ENCODE measurements around the gene APAF1.
"Not testable (repeated sequence)": the region's sequence is repeated elsewhere in the genome, so short reads cannot be mapped to it uniquely, and the experiment has no call there.

APAF1 gene

GRCh38 chr12:98644712-98645571 lies at the start of gene APAF1, which contains the start of gene IKBIP:
Gene APAF1, plus strand, starts transcription at chr12:98645290. Its CDS starts 3,070 bp downstream, at chr12:98648360.
Gene IKBIP, minus strand, starts transcription at chr12:98644788. Its CDS starts 87 bp downstream, at chr12:98644701.
- H3K9me3 ChIP-seq (ENCODE audit: control insufficient read depth, insufficient read depth, low read length), result no peaks in the 10 kb centered on the region
- peaks cover 17% of the 10 kb centered on the region for H3K36me3 ChIP-seq (ENCODE audit: control insufficient read depth, insufficient read depth, low read length)
- 0 out of 2 replicates have a peak, but pooled peaks cover 3% of the 10 kb centered on the region for H3K4me1 ChIP-seq (ENCODE audit: control insufficient read depth, insufficient read depth, low read length)
- H3K9ac ChIP-seq (ENCODE audit: low read depth, low read length), result peak within 1 kb of the TSS; percentile 72
- H3K27me3 ChIP-seq (ENCODE audit: control insufficient read depth, insufficient read depth, low read length), result no peaks in the 10 kb centered on the region
- peak within 1 kb of the TSS; percentile 96 for H3K4me3 ChIP-seq (ENCODE audit: low read depth, low read length)
- H3K27ac ChIP-seq (ENCODE audit: low read depth, low read length), result peak within 1 kb of the TSS; percentile 97

GRCh38 chr12:98597313-98597712 lies 47.8 kb upstream of the APAF1 start:
- not testable (repeated sequence) for H3K4me1 ChIP-seq (ENCODE audit: control insufficient read depth, insufficient read depth, low read length); H3K9ac ChIP-seq (ENCODE audit: low read depth, low read length); H3K4me3 ChIP-seq (ENCODE audit: low read depth, low read length); H3K9me3 ChIP-seq (ENCODE audit: control insufficient read depth, insufficient read depth, low read length); H3K27ac ChIP-seq (ENCODE audit: low read depth, low read length); H3K27me3 ChIP-seq (ENCODE audit: control insufficient read depth, insufficient read depth, low read length)
- H3K36me3 ChIP-seq (ENCODE audit: control insufficient read depth, insufficient read depth, low read length), result peaks cover 72% of the 10 kb centered on the region

GRCh38 chr12:98601924-98602323 lies 43.2 kb upstream of the APAF1 start:
- H3K4me3 ChIP-seq (ENCODE audit: low read depth, low read length), result no peak overlapping the region
- H3K9me3 ChIP-seq (ENCODE audit: control insufficient read depth, insufficient read depth, low read length), result no peaks in the 10 kb centered on the region
- no peaks in the 10 kb centered on the region for H3K4me1 ChIP-seq (ENCODE audit: control insufficient read depth, insufficient read depth, low read length)
- no peak overlapping the region for H3K9ac ChIP-seq (ENCODE audit: low read depth, low read length)
- H3K27me3 ChIP-seq (ENCODE audit: control insufficient read depth, insufficient read depth, low read length), result no peaks in the 10 kb centered on the region
- peaks cover 75% of the 10 kb centered on the region for H3K36me3 ChIP-seq (ENCODE audit: control insufficient read depth, insufficient read depth, low read length)
- H3K27ac ChIP-seq (ENCODE audit: low read depth, low read length), result no peak overlapping the region

- peaks cover 30% of the 10 kb centered on the region for H3K36me3 ChIP-seq (ENCODE audit: control insufficient read depth, insufficient read depth, low read length)
- H3K27me3 ChIP-seq (ENCODE audit: control insufficient read depth, insufficient read depth, low read length), result no peaks in the 10 kb centered on the region
- no peak overlapping the region for H3K9ac ChIP-seq (ENCODE audit: low read depth, low read length)
- H3K27ac ChIP-seq (ENCODE audit: low read depth, low read length), result no peak overlapping the region
- H3K4me1 ChIP-seq (ENCODE audit: control insufficient read depth, insufficient read depth, low read length), result no peaks in the 10 kb centered on the region
- H3K4me3 ChIP-seq (ENCODE audit: low read depth, low read length), result no peak overlapping the region
- no peaks in the 10 kb centered on the region for H3K9me3 ChIP-seq (ENCODE audit: control insufficient read depth, insufficient read depth, low read length)
Observed at GRCh38 chr12:98606359-98606988, 38.6 kb upstream of the APAF1 start.

GRCh38 chr12:98610596-98610995 lies 34.5 kb upstream of the APAF1 start:
- Histone ChIP-seq H3K9ac (ENCODE audit: low read depth, low read length) (no peak overlapping the region), H3K4me3 (ENCODE audit: low read depth, low read length) (no peak overlapping the region), H3K4me1 (ENCODE audit: control insufficient read depth, insufficient read depth, low read length) (no peaks in the 10 kb centered on the region), H3K27me3 (ENCODE audit: control insufficient read depth, insufficient read depth, low read length) (no peaks in the 10 kb centered on the region), H3K27ac (ENCODE audit: low read depth, low read length) (no peak overlapping the region), H3K36me3 (ENCODE audit: control insufficient read depth, insufficient read depth, low read length) (no peaks in the 10 kb centered on the region), H3K9me3 (ENCODE audit: control insufficient read depth, insufficient read depth, low read length) (no peaks in the 10 kb centered on the region)

- no peaks in the 10 kb centered on the region for H3K36me3 ChIP-seq (ENCODE audit: control insufficient read depth, insufficient read depth, low read length)
- no peaks in the 10 kb centered on the region for H3K4me1 ChIP-seq (ENCODE audit: control insufficient read depth, insufficient read depth, low read length)
- H3K4me3 ChIP-seq (ENCODE audit: low read depth, low read length), result no peak overlapping the region
- H3K27ac ChIP-seq (ENCODE audit: low read depth, low read length), result no peak overlapping the region
- no peaks in the 10 kb centered on the region for H3K27me3 ChIP-seq (ENCODE audit: control insufficient read depth, insufficient read depth, low read length)
- H3K9ac ChIP-seq (ENCODE audit: low read depth, low read length), result no peak overlapping the region
- no peaks in the 10 kb centered on the region for H3K9me3 ChIP-seq (ENCODE audit: control insufficient read depth, insufficient read depth, low read length)
Observed at GRCh38 chr12:98612696-98613334, 32.3 kb upstream of the APAF1 start.

- H3K27ac ChIP-seq (ENCODE audit: low read depth, low read length), result no peak overlapping the region
- no peaks in the 10 kb centered on the region for H3K36me3 ChIP-seq (ENCODE audit: control insufficient read depth, insufficient read depth, low read length)
- no peaks in the 10 kb centered on the region for H3K27me3 ChIP-seq (ENCODE audit: control insufficient read depth, insufficient read depth, low read length)
- H3K4me3 ChIP-seq (ENCODE audit: low read depth, low read length), result no peak overlapping the region
- H3K9me3 ChIP-seq (ENCODE audit: control insufficient read depth, insufficient read depth, low read length), result no peaks in the 10 kb centered on the region
- no peaks in the 10 kb centered on the region for H3K4me1 ChIP-seq (ENCODE audit: control insufficient read depth, insufficient read depth, low read length)
- no peak overlapping the region for H3K9ac ChIP-seq (ENCODE audit: low read depth, low read length)
Observed at GRCh38 chr12:98618952-98619351, 26.1 kb upstream of the APAF1 start.

GRCh38 chr12:98635657-98636323 lies 9.3 kb upstream of the APAF1 start:
- H3K4me1 ChIP-seq (ENCODE audit: control insufficient read depth, insufficient read depth, low read length), result no peaks in the 10 kb centered on the region
- no peak overlapping the region for H3K9ac ChIP-seq (ENCODE audit: low read depth, low read length)
- H3K27ac ChIP-seq (ENCODE audit: low read depth, low read length), result no peak overlapping the region
- H3K36me3 ChIP-seq (ENCODE audit: control insufficient read depth, insufficient read depth, low read length), result peaks cover 3% of the 10 kb centered on the region
- no peaks in the 10 kb centered on the region for H3K9me3 ChIP-seq (ENCODE audit: control insufficient read depth, insufficient read depth, low read length)
- no peak overlapping the region for H3K4me3 ChIP-seq (ENCODE audit: low read depth, low read length)
- no peaks in the 10 kb centered on the region for H3K27me3 ChIP-seq (ENCODE audit: control insufficient read depth, insufficient read depth, low read length)

GRCh38 chr12:98637068-98637467 lies 8.0 kb upstream of the APAF1 start:
- H3K4me3 ChIP-seq (ENCODE audit: low read depth, low read length), result no peak overlapping the region
- H3K27me3 ChIP-seq (ENCODE audit: control insufficient read depth, insufficient read depth, low read length), result no peaks in the 10 kb centered on the region
- no peak overlapping the region for H3K9ac ChIP-seq (ENCODE audit: low read depth, low read length)
- H3K36me3 ChIP-seq (ENCODE audit: control insufficient read depth, insufficient read depth, low read length), result peaks cover 3% of the 10 kb centered on the region
- H3K9me3 ChIP-seq (ENCODE audit: control insufficient read depth, insufficient read depth, low read length), result no peaks in the 10 kb centered on the region
- H3K27ac ChIP-seq (ENCODE audit: low read depth, low read length), result no peak overlapping the region
- no peaks in the 10 kb centered on the region for H3K4me1 ChIP-seq (ENCODE audit: control insufficient read depth, insufficient read depth, low read length)

GRCh38 chr12:98638009-98638408 lies 7.1 kb upstream of the APAF1 start:
- Histone ChIP-seq H3K4me3 (ENCODE audit: low read depth, low read length) (no peak overlapping the region), H3K36me3 (ENCODE audit: control insufficient read depth, insufficient read depth, low read length) (peaks cover 3% of the 10 kb centered on the region), H3K9me3 (ENCODE audit: control insufficient read depth, insufficient read depth, low read length) (no peaks in the 10 kb centered on the region), H3K9ac (ENCODE audit: low read depth, low read length) (no peak overlapping the region), H3K27ac (ENCODE audit: low read depth, low read length) (no peak overlapping the region), H3K4me1 (ENCODE audit: control insufficient read depth, insufficient read depth, low read length) (no peaks in the 10 kb centered on the region), H3K27me3 (ENCODE audit: control insufficient read depth, insufficient read depth, low read length) (no peaks in the 10 kb centered on the region)

All from HUES48 (cell line).